GM06990 (cell line): ENCODE results near the gene TOGARAM2.

Experiments
- DNase-seq: peaks from one replicate; pipeline ENCODE4 v3.0.0-alpha.2; 2011; ENCODE audit not compliant: insufficient read length; ENCODE audit errors: extremely low read depth
- H3K27me3 ChIP-seq: replicated peaks from 2 replicates; pipeline ENCODE4 v1.6.0; 2011; ENCODE audit warnings: low read length; ENCODE audit not compliant: control insufficient read depth, insufficient read depth
- H3K36me3 ChIP-seq: 2 replicates; pipeline ENCODE4 v1.5.1; 2011; ENCODE audit warnings: low read length; ENCODE audit not compliant: control insufficient read depth, insufficient read depth
- H3K4me3 ChIP-seq: replicated peaks from 2 replicates; pipeline ENCODE4 v1.5.1; 2011; ENCODE audit warnings: low read depth, mild to moderate bottlenecking, control low read depth, low read length
- CTCF ChIP-seq: IDR thresholded peaks from 2 replicates; pipeline ENCODE4 v1.5.1; 2011; ENCODE audit warnings: low read length, control low read depth, mild to moderate bottlenecking, inconsistent platforms; ENCODE audit not compliant: insufficient read depth, poor library complexity, severe bottlenecking

Gene TOGARAM2

DNA sequence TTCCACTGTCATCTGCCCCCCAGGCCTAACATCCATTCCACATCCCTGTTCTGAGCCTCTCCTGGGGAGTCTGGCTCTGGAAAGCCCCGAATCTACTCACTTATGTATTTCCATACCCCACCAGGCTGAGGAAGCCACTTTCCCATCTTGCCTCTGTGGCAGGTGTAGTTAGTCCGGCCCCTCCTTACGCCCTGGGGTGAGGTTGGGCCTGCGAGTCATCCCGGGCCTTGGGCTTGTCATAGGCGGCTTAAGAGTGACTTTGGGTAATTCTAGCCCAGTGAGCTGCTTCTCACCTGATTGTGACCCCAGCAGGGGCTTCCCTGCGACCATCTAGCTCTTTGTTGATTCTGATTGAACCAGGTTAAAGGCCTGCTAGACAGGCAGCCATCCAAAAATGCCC is 72.1 kb downstream of the TOGARAM2 start:
- no peaks in the 10 kb centered on the region for H3K27me3 ChIP-seq
- TF ChIP-seq CTCF: no peak
- no peak overlapping the region for H3K4me3 ChIP-seq
- no peaks in the 10 kb centered on the region for H3K36me3 ChIP-seq
- no peak for DNase-seq

GRCh38 chr2:29053670-29054400 is 72.7 kb downstream of the TOGARAM2 start:
- TF ChIP-seq CTCF: peak; percentile 12
- Histone ChIP-seq H3K4me3 (no peak overlapping the region), H3K27me3 (no peaks in the 10 kb centered on the region), H3K36me3 (no peaks in the 10 kb centered on the region)
- DNase-seq: no peak

- TF ChIP-seq CTCF: no peak
- Histone ChIP-seq H3K36me3 (no peaks in the 10 kb centered on the region), H3K27me3 (no peaks in the 10 kb centered on the region), H3K4me3 (no peak overlapping the region)
- DNase-seq: no peak
These were observed 73.3 kb downstream of the TOGARAM2 start for GRCh38 chr2:29054430-29054829.

GRCh38 chr2:29055601-29056000 is 74.5 kb downstream of the TOGARAM2 start:
- no peak for DNase-seq
- no peaks in the 10 kb centered on the region for H3K27me3 ChIP-seq
- TF ChIP-seq CTCF: no peak
- H3K36me3 ChIP-seq: no peaks in the 10 kb centered on the region
- H3K4me3 ChIP-seq: no peak overlapping the region

DNA sequence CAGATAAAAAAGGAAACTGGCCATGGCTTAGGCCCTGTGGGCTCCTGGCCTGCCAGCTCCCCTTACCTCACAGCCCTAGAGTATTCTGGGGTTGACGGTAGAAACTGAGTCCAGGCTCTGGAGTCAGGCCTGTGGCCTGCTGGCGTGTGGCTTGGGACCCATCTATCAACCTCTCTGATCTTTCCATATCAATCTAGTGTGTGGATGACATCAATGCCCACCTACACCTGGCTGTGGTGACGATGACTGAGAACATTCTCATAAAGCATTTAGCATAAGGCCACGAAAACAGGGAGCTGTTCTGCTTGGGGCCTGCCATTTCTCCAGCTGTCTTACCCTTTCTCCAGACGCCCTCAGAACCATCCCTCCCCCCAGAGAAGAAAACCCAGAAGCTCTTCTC is 75.4 kb downstream of the TOGARAM2 start:
- no peak for DNase-seq
- H3K4me3 ChIP-seq: no peak overlapping the region
- TF ChIP-seq CTCF: no peak

GRCh38 chr2:29057006-29057405 is 75.9 kb downstream of the TOGARAM2 start:
- Histone ChIP-seq H3K36me3 (no peaks in the 10 kb centered on the region), H3K27me3 (no peaks in the 10 kb centered on the region), H3K4me3 (no peak overlapping the region)
- TF ChIP-seq CTCF: no peak
- no peak for DNase-seq

More for the DNA sequence above, 75.4 kb downstream of the TOGARAM2 start:
- Histone ChIP-seq H3K27me3 (no peaks in the 10 kb centered on the region), H3K36me3 (no peaks in the 10 kb centered on the region)
